ENCODE measurements around the gene FBXO10.
"Not testable (repeated sequence)": the region's sequence is repeated elsewhere in the genome, so short reads cannot be mapped to it uniquely, and the experiment has no call there.

The FBXO10 gene

DNA sequence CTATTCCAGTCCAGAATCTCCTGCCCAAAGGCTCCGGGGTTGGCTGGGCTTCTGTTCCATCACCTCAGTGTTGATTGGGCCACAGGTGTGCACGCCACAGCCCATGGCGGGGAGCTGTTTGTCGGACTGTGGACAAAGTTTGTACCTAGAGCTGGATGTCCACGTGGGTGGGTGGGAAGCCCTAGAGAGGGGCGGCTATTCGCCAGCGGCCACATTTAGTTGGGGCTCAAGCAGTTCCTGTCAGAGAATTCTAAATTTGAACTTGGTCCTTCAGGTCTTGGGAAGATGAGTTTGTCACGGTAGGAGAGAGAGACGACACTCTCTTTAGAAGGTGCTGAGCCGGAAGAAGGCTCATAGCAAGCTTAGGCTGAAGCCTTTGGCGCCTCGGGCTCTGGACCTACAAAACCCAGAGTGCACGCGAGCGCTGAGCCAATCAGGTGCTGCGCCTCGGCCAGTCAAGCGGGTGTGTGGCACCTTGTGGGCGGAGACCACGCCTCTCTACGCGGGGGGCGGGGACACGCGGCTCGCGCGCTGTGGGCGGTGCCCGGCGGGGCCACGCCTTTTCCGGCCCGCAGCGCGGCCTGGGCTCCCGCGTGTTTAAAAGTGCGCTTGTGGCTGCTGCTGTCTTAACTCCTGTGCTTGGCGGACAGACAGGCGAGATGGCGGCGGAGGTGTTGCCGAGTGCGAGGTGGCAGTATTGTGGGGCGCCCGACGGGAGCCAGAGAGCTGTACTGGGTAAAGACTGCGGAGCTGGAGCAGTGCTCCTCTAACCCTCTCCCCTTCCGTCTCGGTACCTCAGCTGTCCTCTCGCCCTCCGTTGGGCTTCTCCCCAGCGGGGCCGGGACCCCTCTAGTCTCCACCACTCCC is 90.6 kb downstream of the FBXO10 start, which contains the start of gene POLR1E:
Gene POLR1E (plus strand): TSS at position 560 of the 867 bp plus-strand sequence. CDS start 100 bp downstream, at position 660.
- peak within 1 kb of the TSS; percentile 64 for H3K4me3 ChIP-seq (ENCODE audit: low read depth, low read length)
- TF ChIP-seq, protein P1, sequence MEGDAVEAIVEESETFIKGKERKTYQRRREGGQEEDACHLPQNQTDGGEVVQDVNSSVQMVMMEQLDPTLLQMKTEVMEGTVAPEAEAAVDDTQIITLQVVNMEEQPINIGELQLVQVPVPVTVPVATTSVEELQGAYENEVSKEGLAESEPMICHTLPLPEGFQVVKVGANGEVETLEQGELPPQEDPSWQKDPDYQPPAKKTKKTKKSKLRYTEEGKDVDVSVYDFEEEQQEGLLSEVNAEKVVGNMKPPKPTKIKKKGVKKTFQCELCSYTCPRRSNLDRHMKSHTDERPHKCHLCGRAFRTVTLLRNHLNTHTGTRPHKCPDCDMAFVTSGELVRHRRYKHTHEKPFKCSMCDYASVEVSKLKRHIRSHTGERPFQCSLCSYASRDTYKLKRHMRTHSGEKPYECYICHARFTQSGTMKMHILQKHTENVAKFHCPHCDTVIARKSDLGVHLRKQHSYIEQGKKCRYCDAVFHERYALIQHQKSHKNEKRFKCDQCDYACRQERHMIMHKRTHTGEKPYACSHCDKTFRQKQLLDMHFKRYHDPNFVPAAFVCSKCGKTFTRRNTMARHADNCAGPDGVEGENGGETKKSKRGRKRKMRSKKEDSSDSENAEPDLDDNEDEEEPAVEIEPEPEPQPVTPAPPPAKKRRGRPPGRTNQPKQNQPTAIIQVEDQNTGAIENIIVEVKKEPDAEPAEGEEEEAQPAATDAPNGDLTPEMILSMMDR (IDR thresholded peaks at IDR 0.05; ENCODE audit: borderline replicate concordance, insufficient read depth, low read depth, low read length) = no peak

DNA sequence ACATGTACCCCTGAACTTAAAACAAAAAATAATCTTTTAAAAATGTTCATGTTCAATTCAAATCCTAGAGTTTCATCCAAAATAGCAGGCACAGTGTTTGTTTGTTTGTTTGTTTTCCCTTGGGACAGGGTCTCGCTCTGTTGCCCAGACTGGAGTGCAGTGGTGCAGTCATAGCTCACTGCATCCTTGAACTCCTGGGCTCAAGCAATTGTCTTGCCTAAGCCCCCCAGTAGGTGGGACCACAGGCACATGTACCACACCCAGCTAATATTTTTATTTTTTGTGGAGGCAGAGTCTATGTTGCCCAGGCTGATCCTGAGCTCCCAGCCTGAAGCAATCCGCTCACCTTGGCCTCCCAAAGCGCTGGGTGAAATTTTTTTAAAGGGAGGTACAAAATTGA is 95.4 kb downstream of the FBXO10 start:
- no peak overlapping the region for H3K4me3 ChIP-seq (ENCODE audit: low read depth, low read length)
- TF ChIP-seq, protein P1 (IDR thresholded peaks at IDR 0.05; ENCODE audit: borderline replicate concordance, insufficient read depth, low read depth, low read length) = no peak

GRCh38 chr9:37477987-37478619 is 98.1 kb downstream of the FBXO10 start:
- H3K4me3 ChIP-seq (ENCODE audit: low read depth, low read length) = not testable (repeated sequence)

DNA sequence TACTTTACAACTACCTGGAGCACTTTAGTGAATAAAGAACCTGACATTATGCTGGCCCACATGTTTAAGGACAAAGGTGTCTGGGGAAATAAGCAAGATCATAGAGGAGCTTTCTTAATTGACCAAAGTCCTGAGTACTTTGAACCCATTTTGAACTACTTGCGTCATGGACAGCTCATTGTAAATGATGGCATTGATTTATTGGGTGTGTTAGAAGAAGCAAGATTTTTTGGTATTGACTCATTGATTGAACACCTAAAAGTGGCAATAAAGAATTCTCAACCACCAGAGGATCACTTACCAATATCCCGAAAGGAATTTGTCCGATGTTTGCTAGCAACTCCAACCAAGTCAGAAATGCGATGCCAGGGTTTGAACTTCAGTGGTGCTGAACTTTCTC is 98.7 kb downstream of the FBXO10 start:
- H3K4me3 ChIP-seq (ENCODE audit: low read depth, low read length) = not testable (repeated sequence)

GRCh38 chr9:37476930-37477329 is 99.2 kb downstream of the FBXO10 start:
- TF ChIP-seq, protein P1 (IDR thresholded peaks at IDR 0.05; ENCODE audit: borderline replicate concordance, insufficient read depth, low read depth, low read length) = no peak
- no peak overlapping the region for H3K4me3 ChIP-seq (ENCODE audit: low read depth, low read length)

GRCh38 chr9:37474438-37474837 is 101.7 kb downstream of the FBXO10 start:
- no peak overlapping the region for H3K4me3 ChIP-seq (ENCODE audit: low read depth, low read length)
- TF ChIP-seq, protein P1 (IDR thresholded peaks at IDR 0.05; ENCODE audit: borderline replicate concordance, insufficient read depth, low read depth, low read length) = no peak

- H3K4me3 ChIP-seq (ENCODE audit: low read depth, low read length) = not testable (repeated sequence)
These were observed 102.2 kb downstream of the FBXO10 start for GRCh38 chr9:37473982-37474381.

DNA sequence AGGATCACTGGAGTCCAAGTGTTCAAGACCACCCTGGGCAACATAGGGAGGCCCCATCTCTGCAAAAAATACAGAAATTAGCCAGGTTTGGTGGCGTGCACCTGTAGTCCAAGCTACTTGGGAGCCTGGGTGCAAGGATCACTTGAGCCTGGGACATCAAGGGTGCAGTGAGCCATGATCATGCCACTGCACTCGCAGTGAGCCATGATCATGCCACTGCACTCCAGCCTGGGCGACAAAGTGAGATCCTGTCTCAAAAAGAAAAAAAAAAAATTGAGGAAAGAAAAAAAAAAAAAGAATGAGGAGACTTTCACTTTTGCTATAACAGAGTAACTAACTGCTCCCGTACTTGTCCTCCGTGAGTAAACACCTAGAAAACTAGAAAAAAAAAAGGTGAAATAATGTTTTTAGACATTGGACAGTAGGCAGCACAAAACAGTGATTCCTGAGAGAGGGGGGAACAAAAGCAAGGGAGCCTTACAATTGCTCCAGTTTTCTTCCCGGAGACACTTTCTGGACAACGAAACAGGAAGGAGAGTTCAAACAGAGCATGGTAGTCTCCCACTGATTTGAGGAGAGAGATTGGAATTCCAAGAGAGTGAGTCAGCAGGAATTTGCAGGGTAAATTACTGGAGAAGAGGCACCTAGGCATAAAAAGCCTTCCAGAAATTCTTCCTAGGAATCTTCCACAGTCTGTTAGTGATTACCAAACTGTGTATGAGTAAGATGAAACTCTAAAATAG is 104.1 kb downstream of the FBXO10 start:
- H3K4me3 ChIP-seq (ENCODE audit: low read depth, low read length) = no peak overlapping the region
- TF ChIP-seq, protein P1 (IDR thresholded peaks at IDR 0.05; ENCODE audit: borderline replicate concordance, insufficient read depth, low read depth, low read length) = no peak

Measured in GM12875 (cell line).